OCI-LY3 (cell line): ENCODE data around the gene C9orf57.

ENCODE experiments used
- H2AFZ ChIP-seq: fragments of 200-600, 300-600 bp; shearing (Covaris generic); 2 replicates; pipeline ENCODE4 v1.6.0; 2014; ENCODE audit warnings: antibody characterized with exemption, low read depth, low read length
- H3K27ac ChIP-seq: fragments of 200-600, 300-600 bp; sonication (generic); 2 replicates; pipeline ENCODE4 v1.5.1; 2014; ENCODE audit warnings: mild to moderate bottlenecking, low read length, moderate library complexity, mixed read lengths
- H3K27me3 ChIP-seq: fragments of 200-600, 300-600 bp; sonication (generic); 2 replicates; pipeline ENCODE4 v1.6.1; 2014; ENCODE audit warnings: low read depth, low read length, mixed read lengths
- H3K36me3 ChIP-seq: fragments of 200-600, 300-600 bp; sonication (generic); replicated peaks from 2 replicates; pipeline ENCODE3; 2014; ENCODE audit warnings: low read depth, low read length, mixed read lengths
- H3K4me1 ChIP-seq: fragments of 300-600, 200-600 bp; sonication (generic); 2 replicates; pipeline ENCODE4 v1.6.1; 2014; ENCODE audit warnings: low read length, mixed read lengths
- H3K4me2 ChIP-seq: fragments of 200-600, 300-600 bp; sonication (generic); 2 replicates; pipeline ENCODE4 v1.6.1; 2014; ENCODE audit warnings: low read length, mixed read lengths
- H3K4me3 ChIP-seq: fragments of 300-600, 200-600 bp; sonication (generic); 2 replicates; pipeline ENCODE4 v1.5.1; 2014; ENCODE audit warnings: antibody characterized with exemption, mild to moderate bottlenecking, low read length, moderate library complexity
- H3K79me2 ChIP-seq: fragments of 300-600, 200-600 bp; shearing (Covaris generic); 2 replicates; pipeline ENCODE4 v1.6.1; 2014; ENCODE audit warnings: mild to moderate bottlenecking, low read length, mixed read lengths
- H3K9ac ChIP-seq: fragments of 300-600, 200-600 bp; shearing (Covaris generic); 2 replicates; pipeline ENCODE4 v1.6.0; 2014; ENCODE audit warnings: mild to moderate bottlenecking, low read length, moderate library complexity
- H3K9me3 ChIP-seq: fragments of 200-600, 300-600 bp; shearing (Covaris generic); 2 replicates; pipeline ENCODE4 v1.6.1; 2014; ENCODE audit warnings: low read length, mixed read lengths; ENCODE audit not compliant: insufficient read depth
- H4K20me1 ChIP-seq: fragments of 200-600, 300-600 bp; sonication (generic); 2 replicates; pipeline ENCODE4 v1.6.1; 2016; ENCODE audit warnings: low read length, mixed read lengths; ENCODE audit not compliant: insufficient read depth
- CTCF ChIP-seq: fragments of 200-600, 300-600 bp; sonication (generic); IDR thresholded peaks from 2 replicates; pipeline ENCODE4 v1.5.1; 2014; ENCODE audit warnings: antibody characterized with exemption, low read length, low read depth
- EZH2phosphoT487 ChIP-seq: fragments of 200-600 bp; shearing (Covaris generic); IDR thresholded peaks from 2 replicates; pipeline ENCODE4 v1.6.1; 2018; ENCODE audit warnings: antibody characterized with exemption, mixed run types, low read depth

Gene C9orf57

GRCh38 chr9:72043576-72043975 lies 16.8 kb downstream of the C9orf57 start:
- no peaks in the 10 kb centered on the region for H3K36me3 ChIP-seq
- H3K4me1 ChIP-seq, result peaks cover 18% of the 10 kb centered on the region
- H3K4me3 ChIP-seq, result no peak overlapping the region
- no peaks in the 10 kb centered on the region for H3K9me3 ChIP-seq
- H3K79me2 ChIP-seq, result no peaks in the 10 kb centered on the region
- no peak for TF ChIP-seq EZH2phosphoT487
- TF ChIP-seq CTCF, result peak; percentile 30
- no peak overlapping the region for H3K4me2 ChIP-seq
- H3K27me3 ChIP-seq, result no peaks in the 10 kb centered on the region
- no peak overlapping the region for H3K27ac ChIP-seq
- H4K20me1 ChIP-seq, result no peaks in the 10 kb centered on the region
- H3K9ac ChIP-seq, result no peak overlapping the region
- H2AFZ ChIP-seq, result no peak overlapping the region

GRCh38 chr9:72042928-72043327 lies 17.5 kb downstream of the C9orf57 start:
- Histone ChIP-seq H3K4me2 (no peak overlapping the region), H3K27me3 (no peaks in the 10 kb centered on the region), H2AFZ (no peak overlapping the region), H3K79me2 (no peaks in the 10 kb centered on the region), H3K27ac (no peak overlapping the region), H3K9me3 (no peaks in the 10 kb centered on the region), H4K20me1 (no peaks in the 10 kb centered on the region), H3K9ac (no peak overlapping the region), H3K36me3 (no peaks in the 10 kb centered on the region), H3K4me3 (no peak overlapping the region), H3K4me1 (peaks cover 20% of the 10 kb centered on the region)
- TF ChIP-seq EZH2phosphoT487 (no peak), CTCF (no peak)

- no peak overlapping the region for H3K4me2 ChIP-seq
- no peaks in the 10 kb centered on the region for H4K20me1 ChIP-seq
- no peak overlapping the region for H3K27ac ChIP-seq
- no peak overlapping the region for H2AFZ ChIP-seq
- no peaks in the 10 kb centered on the region for H3K27me3 ChIP-seq
- no peak overlapping the region for H3K9ac ChIP-seq
- no peaks in the 10 kb centered on the region for H3K79me2 ChIP-seq
- TF ChIP-seq EZH2phosphoT487 (no peak), CTCF (no peak)
- H3K4me1 ChIP-seq, result peaks cover 22% of the 10 kb centered on the region
- H3K4me3 ChIP-seq, result no peak overlapping the region
- H3K36me3 ChIP-seq, result no peaks in the 10 kb centered on the region
- no peaks in the 10 kb centered on the region for H3K9me3 ChIP-seq
Measured at GRCh38 chr9:72041775-72042194, 18.6 kb downstream of the C9orf57 start.

GRCh38 chr9:72041369-72041768 lies 19.0 kb downstream of the C9orf57 start:
- H3K36me3 ChIP-seq, result no peaks in the 10 kb centered on the region
- H3K27ac ChIP-seq, result no peak overlapping the region
- H3K9ac ChIP-seq, result no peak overlapping the region
- H3K4me3 ChIP-seq, result no peak overlapping the region
- no peaks in the 10 kb centered on the region for H3K9me3 ChIP-seq
- peaks cover 22% of the 10 kb centered on the region for H3K4me1 ChIP-seq
- TF ChIP-seq CTCF, result no peak
- TF ChIP-seq EZH2phosphoT487, result no peak
- no peaks in the 10 kb centered on the region for H4K20me1 ChIP-seq
- no peak overlapping the region for H2AFZ ChIP-seq
- H3K79me2 ChIP-seq, result no peaks in the 10 kb centered on the region
- H3K4me2 ChIP-seq, result no peak overlapping the region
- H3K27me3 ChIP-seq, result no peaks in the 10 kb centered on the region
